GM18867 (cell line): ENCODE data around the gene PDE10A.

Source experiments
- ATAC-seq: cut with Tn5 transposase; IDR thresholded peaks from one replicate; pipeline ENCODE4 v1.9.1; 2021; ENCODE audit warnings: mild to moderate bottlenecking, moderate library complexity; ENCODE audit not compliant: unreplicated experiment

PDE10A gene

GRCh38 chr6:165426892-165427291 is 236.1 kb downstream of the PDE10A start:
- ATAC-seq, result no peak

GRCh38 chr6:165422192-165422591 is 240.8 kb downstream of the PDE10A start:
- no peak for ATAC-seq

GRCh38 chr6:165417278-165417865 is 245.7 kb downstream of the PDE10A start:
- ATAC-seq, result no peak

- ATAC-seq, result peak; percentile 83
Observed at GRCh38 chr6:165404697-165405096, 258.3 kb downstream of the PDE10A start.

- no peak for ATAC-seq
Observed at GRCh38 chr6:165404296-165404695, 258.7 kb downstream of the PDE10A start.

- ATAC-seq, result no peak
Observed at GRCh38 chr6:165403006-165403595, 259.9 kb downstream of the PDE10A start.

- no peak for ATAC-seq
Observed at GRCh38 chr6:165401092-165401491, 261.9 kb downstream of the PDE10A start.

GRCh38 chr6:165390475-165390874 is 272.6 kb downstream of the PDE10A start:
- ATAC-seq, result no peak

- ATAC-seq, result peak; percentile 76
Observed at GRCh38 chr6:165389534-165389933, 273.5 kb downstream of the PDE10A start.

- peak; percentile 65 for ATAC-seq
Observed at GRCh38 chr6:165383323-165383722, 279.7 kb downstream of the PDE10A start.

- ATAC-seq, result no peak
Observed at GRCh38 chr6:165376100-165376499, 286.9 kb downstream of the PDE10A start.

GRCh38 chr6:165365371-165365770 is 297.7 kb downstream of the PDE10A start:
- no peak for ATAC-seq

- no peak for ATAC-seq
Observed at GRCh38 chr6:165345700-165346099, 317.3 kb downstream of the PDE10A start.

- ATAC-seq, result no peak
Observed at GRCh38 chr6:165340532-165340931, 322.5 kb downstream of the PDE10A start.

GRCh38 chr6:165325609-165326008 is 337.4 kb downstream of the PDE10A start:
- ATAC-seq, result no peak

- no peak for ATAC-seq
Observed at GRCh38 chr6:165321555-165322145, 341.4 kb downstream of the PDE10A start.

- ATAC-seq, result no peak
Observed at GRCh38 chr6:165321150-165321549, 341.9 kb downstream of the PDE10A start.

GRCh38 chr6:165317723-165318122 is 345.3 kb downstream of the PDE10A start:
- no peak for ATAC-seq

- no peak for ATAC-seq
Observed at GRCh38 chr6:165308926-165309731, 353.9 kb downstream of the PDE10A start, which contains the start of gene C6orf118. C6orf118 (minus strand) TSS chr6:165309605; CDS start chr6:165309586, 19 bp downstream.

GRCh38 chr6:165306955-165307354 is 356.1 kb downstream of the PDE10A start:
- ATAC-seq, result no peak

- ATAC-seq, result no peak
Observed at GRCh38 chr6:165301372-165302246, 361.4 kb downstream of the PDE10A start.
